Body of pancreas (tissue), 4 donors: ENCODE data around the gene TNP2.

Experiments used
- CTCF ChIP-seq, 7 experiments: fragments of 450-650 bp in 4 of 7; fragments of 200-600 bp in 3 of 7; sonication (generic) in 3 of 7; IDR thresholded peaks; one replicate each; pipeline ENCODE4 v1.5.1; 2016 to 2019; ENCODE audit warnings: antibody characterized with exemption in 7 of 7
- POLR2A ChIP-seq, 3 donors: fragments of 450-650 bp; IDR thresholded peaks; one replicate each; pipeline ENCODE4 v1.6.1; 2016; ENCODE audit warnings: antibody characterized with exemption in 3 of 3, mild to moderate bottlenecking in 2 of 3

DNA sequence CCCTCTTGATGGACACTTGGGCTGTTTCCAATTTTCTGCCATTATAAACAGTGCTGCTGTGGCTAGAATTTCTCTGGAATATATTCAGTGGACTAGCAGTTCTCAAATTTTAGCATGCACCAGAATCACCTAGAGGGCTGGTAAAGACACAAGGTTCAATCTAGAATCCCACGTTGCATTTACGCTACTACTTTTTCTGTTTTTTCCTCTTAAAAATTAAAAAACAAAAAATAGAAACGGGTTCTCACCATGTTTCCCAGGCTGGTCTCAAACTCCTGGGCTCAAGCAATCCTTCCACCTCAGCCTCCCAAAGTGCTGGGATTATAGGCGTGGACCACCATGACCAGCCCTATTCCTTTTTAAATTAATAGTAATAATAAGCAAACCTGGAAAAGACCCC is 26.5 kb upstream of the TNP2 start:
- TF ChIP-seq CTCF (IDR thresholded peaks at IDR 0.05) (no peak), POLR2A (IDR thresholded peaks at IDR 0.05) (no peak)
